A673 (cell line): ENCODE results near the gene ADGRA1. TPM values are rescaled to one million over a fixed set of nuclear protein-coding genes. Genes with fewer than 3 reads are reported as not detected.

Experiments
- BruUV-seq: library from RNA; stranded (reverse); fragments of 400-500 nt; replicated peaks from 2 replicates; lab custom pipeline; 2021; lab: Mats Ljungman, UMichigan
- CTCF ChIA-PET: fragments of 300-600 bp; sonication (Branson Sonifier 250); formaldehyde crosslinking; loops from one replicate; lab custom pipeline; 2022; ENCODE audit warnings: antibody characterized with exemption; lab: Charles Lee
- POLR2A ChIA-PET: fragments of 300-600 bp; sonication (Branson Sonifier 250); formaldehyde crosslinking; loops from one replicate; lab custom pipeline; 2022; ENCODE audit warnings: antibody characterized with exemption; ENCODE audit not compliant: low non-redundant PET; lab: Charles Lee
- DNase-seq: peaks from one replicate; pipeline ENCODE4 v3.0.0-alpha.2; 2015; ENCODE audit warnings: low spot score
- H3K27ac ChIP-seq: fragments of 200-600 bp; sonication (generic); 2 replicates; pipeline ENCODE4 v1.5.1; 2016; ENCODE audit warnings: mixed run types, low read depth, mild to moderate bottlenecking, mixed read lengths, antibody characterized with exemption, low read length; ENCODE audit not compliant: poor library complexity, severe bottlenecking
- H3K27me3 ChIP-seq: fragments of 200-600 bp; sonication (generic); replicated peaks from 2 replicates; pipeline ENCODE4 v1.6.1; 2017; ENCODE audit warnings: mixed run types, low read depth, mild to moderate bottlenecking, mixed read lengths, antibody characterized with exemption, low read length; ENCODE audit not compliant: insufficient read depth, poor library complexity
- H3K36me3 ChIP-seq: fragments of 200-600 bp; sonication (generic); 2 replicates; pipeline ENCODE4 v1.6.1; 2016; ENCODE audit warnings: mixed run types, mild to moderate bottlenecking, mixed read lengths, antibody characterized with exemption, low read length; ENCODE audit not compliant: insufficient read depth, poor library complexity, severe bottlenecking
- H3K4me1 ChIP-seq: fragments of 200-600 bp; sonication (generic); 2 replicates; pipeline ENCODE4 v1.6.1; 2017; ENCODE audit warnings: mixed run types, mild to moderate bottlenecking, mixed read lengths, antibody characterized with exemption, low read length; ENCODE audit not compliant: insufficient read depth, poor library complexity, severe bottlenecking
- H3K4me3 ChIP-seq: fragments of 200-600 bp; sonication (generic); 2 replicates; pipeline ENCODE4 v1.5.1; 2016; ENCODE audit warnings: low read depth, mixed run types, mild to moderate bottlenecking, mixed read lengths, low read length; ENCODE audit not compliant: poor library complexity, severe bottlenecking
- H3K9me3 ChIP-seq: fragments of 200-600 bp; sonication (generic); 2 replicates; pipeline ENCODE4 v1.6.1; 2016; ENCODE audit warnings: mixed run types, low read depth, mild to moderate bottlenecking, mixed read lengths, antibody characterized with exemption, low read length; ENCODE audit not compliant: poor library complexity, severe bottlenecking
- CTCF ChIP-seq: fragments of 300-800, 200-600 bp; sonication (generic); conservative IDR thresholded peaks from 2 replicates; pipeline ENCODE4 v1.5.1; 2017; ENCODE audit warnings: low read depth, mild to moderate bottlenecking, antibody characterized with exemption, low read length, moderate library complexity, mixed read lengths
- EZH2 ChIP-seq: fragments of 200-600 bp; sonication (generic); IDR thresholded peaks from 2 replicates; pipeline ENCODE4 v1.6.1; 2017; ENCODE audit warnings: borderline replicate concordance, low read depth, mild to moderate bottlenecking, mixed read lengths, antibody characterized with exemption, low read length; ENCODE audit not compliant: poor library complexity, severe bottlenecking
- intact Hi-C: fragments of 100-400 bp; cut with micrococcal nuclease; formaldehyde crosslinking; loops from one replicate; pipeline ENCODE4 v1.10.0; 2022; ENCODE audit not compliant: unreplicated experiment
- total RNA-seq: library from RNA; stranded (reverse); gene quantifications from 2 replicates; pipeline ENCODE4 v1.2.3, GENCODE V29; 2021

ADGRA1 gene
- total RNA-seq, 1 experiment from 2014 or later = 0.82 TPM

GRCh38 chr10:133071733-133072132, 16.0 kb upstream of the ADGRA1 start:
- ChIA-PET CTCF (no interaction called here), POLR2A (no interaction called here)

GRCh38 chr10:133072196-133072595, 15.5 kb upstream of the ADGRA1 start:
- TF ChIP-seq EZH2 (no peak), CTCF (no peak)
- BruUV-seq = no TSS peak
- H3K4me3 ChIP-seq = no peak overlapping the region
- POLR2A ChIA-PET = no interaction called here
- peaks cover 20% of the 10 kb centered on the region for H3K27me3 ChIP-seq
- intact Hi-C loops = no loop called here
- no peaks in the 10 kb centered on the region for H3K9me3 ChIP-seq
- H3K36me3 ChIP-seq = no peaks in the 10 kb centered on the region
- no peaks in the 10 kb centered on the region for H3K4me1 ChIP-seq
- CTCF ChIA-PET = no interaction called here
- H3K27ac ChIP-seq = no peak overlapping the region
- no peak for DNase-seq

More at GRCh38 chr10:133071733-133072132, 16.0 kb upstream of the ADGRA1 start:
- Histone ChIP-seq H3K9me3 (no peaks in the 10 kb centered on the region), H3K36me3 (no peaks in the 10 kb centered on the region), H3K27ac (no peak overlapping the region), H3K27me3 (peaks cover 25% of the 10 kb centered on the region), H3K4me3 (no peak overlapping the region), H3K4me1 (no peaks in the 10 kb centered on the region)
- DNase-seq = no peak
- no TSS peak for BruUV-seq
- intact Hi-C loops = no loop called here
- TF ChIP-seq EZH2 (no peak), CTCF (no peak)

- ChIA-PET CTCF (no interaction called here), POLR2A (no interaction called here)
- H3K9me3 ChIP-seq = no peaks in the 10 kb centered on the region
- DNase-seq = no peak
- TF ChIP-seq CTCF = no peak
- no peak for TF ChIP-seq EZH2
- H3K27ac ChIP-seq = no peak overlapping the region
- no peaks in the 10 kb centered on the region for H3K4me1 ChIP-seq
- BruUV-seq = no TSS peak
- H3K27me3 ChIP-seq = peaks cover 14% of the 10 kb centered on the region
- H3K4me3 ChIP-seq = no peak overlapping the region
- no peaks in the 10 kb centered on the region for H3K36me3 ChIP-seq
- intact Hi-C loops = no loop called here
Measured at GRCh38 chr10:133072720-133073390, 14.9 kb upstream of the ADGRA1 start.
